NT2/D1 (cell line): ENCODE results near the gene GNB3.

Experiments
- SUZ12 ChIP-seq: IDR thresholded peaks from 2 replicates; pipeline ENCODE4 v1.6.1; 2011; ENCODE audit not compliant: insufficient read length, insufficient read depth; ENCODE audit errors: extremely low read depth
- YY1 ChIP-seq: IDR thresholded peaks from 2 replicates; pipeline ENCODE4 v1.6.1; 2011; ENCODE audit not compliant: insufficient read length, insufficient read depth
- ZNF274 ChIP-seq: IDR thresholded peaks from 2 replicates; pipeline ENCODE4 v1.6.1; 2011; ENCODE audit warnings: mild to moderate bottlenecking, low read depth, low read length

DNA sequence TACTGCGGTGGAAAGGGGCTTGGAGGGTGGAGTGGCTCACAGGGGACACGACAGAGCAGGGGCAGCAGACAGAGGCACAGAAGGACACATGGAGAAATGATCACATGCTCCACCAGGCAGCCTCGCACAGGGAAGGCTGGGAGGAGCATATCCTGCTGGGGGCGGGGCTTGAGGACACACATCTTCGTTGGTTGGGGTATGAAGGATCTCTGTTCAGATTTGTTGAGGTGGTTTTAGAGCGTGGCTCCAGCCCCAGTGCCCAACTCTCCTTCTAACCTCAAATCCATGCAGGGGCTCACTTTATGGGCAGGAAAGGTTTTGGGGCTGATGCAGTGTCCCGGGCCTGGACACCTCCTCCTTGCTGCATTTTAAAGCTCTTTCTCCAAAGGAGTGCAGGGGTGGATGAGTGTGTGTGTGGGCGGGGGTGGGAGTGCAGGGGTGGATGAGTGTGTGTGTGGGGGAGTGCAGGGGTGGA lies 13.3 kb upstream of the GNB3 start:
- TF ChIP-seq ZNF274 (no peak), SUZ12 (no peak), YY1 (no peak)
